Gastrocnemius medialis (tissue), 4 donors: ENCODE measurements around the gene PIK3R6. TPM values are rescaled to one million over a fixed set of nuclear protein-coding genes. Genes with fewer than 3 reads are reported as not detected.

Experiments
- ATAC-seq, 2 donors: fragments of 150-250 bp; one replicate each; pipeline ENCODE4 v1.9.1; 2016
- DNase-seq, 2 donors: peaks; one replicate each; pipeline ENCODE4 v3.0.0-alpha.2; 2019
- H3K27ac ChIP-seq, 4 donors: fragments of 200-600 bp; sonication (generic); 1 replicate in 1 of 4; 2 replicates in 3 of 4; pipeline ENCODE4 v1.5.1; 2016 to 2018; ENCODE audit warnings: mild to moderate bottlenecking in 2 of 4, moderate library complexity in 1 of 4
- H3K27me3 ChIP-seq, 3 donors: fragments of 200-600 bp; sonication (generic) in 2 of 3; 1 replicate in 1 of 3; 2 replicates in 2 of 3; pipeline versions ENCODE4 v1.5.1 to v1.6.0; 2016 to 2019; ENCODE audit warnings: mild to moderate bottlenecking in 1 of 3, moderate library complexity in 1 of 3
- H3K36me3 ChIP-seq, 2 donors: fragments of 200-600 bp; sonication (generic) in 1 of 2; one replicate each; pipeline ENCODE4 v1.5.1; 2017 to 2018
- H3K4me1 ChIP-seq, 2 donors: fragments of 200-600 bp; sonication (generic) in 1 of 2; one replicate each; pipeline ENCODE4 v1.5.1; 2016 to 2017; ENCODE audit warnings: mild to moderate bottlenecking in 2 of 2
- H3K4me3 ChIP-seq, 4 donors: fragments of 200-600 bp; sonication (generic) in 3 of 4; 1 replicate in 1 of 4; 2 replicates in 3 of 4; pipeline ENCODE4 v1.5.1; 2016 to 2019; ENCODE audit warnings: mild to moderate bottlenecking in 2 of 4
- H3K9me3 ChIP-seq, 3 donors: fragments of 200-600 bp; sonication (generic) in 2 of 3; 1 replicate in 1 of 3; 2 replicates in 2 of 3; pipeline ENCODE4 v1.5.1; 2016 to 2019
- POLR2A ChIP-seq, 2 donors: fragments of 450-650 bp; IDR thresholded peaks; one replicate each; pipeline ENCODE4 v1.6.1; 2017; ENCODE audit warnings: antibody characterized with exemption in 2 of 2, mild to moderate bottlenecking in 2 of 2, moderate library complexity in 2 of 2
- in situ Hi-C, 4 donors: fragments of 200-750 bp; cut with MboI; loops; one replicate each; pipeline versions ENCODE4 v1.15.0 to v1.8.0; 2017; ENCODE audit warnings: low sequenced_read_pairs in 4 of 4
- intact Hi-C: fragments of 100-400 bp; cut with DNase I; formaldehyde crosslinking; loops from one replicate; pipeline ENCODE4 v1.15.1; 2023; ENCODE audit warnings: low total_unique reads
- total RNA-seq, 4 donors: library from RNA; depleted of rRNA; stranded (reverse); fragments of >200 nt; gene quantifications; one replicate each; pipeline versions ENCODE4 v1.1.0 to v1.2.3, GENCODE V29; 2016
- TF ChIP-seq, protein P1 (sequence below), 5 experiments: fragments of 450-650 bp in 3 of 5; fragments of 200-600 bp in 2 of 5; sonication (generic) in 2 of 5; IDR thresholded peaks in 4 of 5; conservative IDR thresholded peaks in 1 of 5; 1 replicate in 4 of 5; 2 replicates in 1 of 5; pipeline ENCODE4 v1.5.1; 2016 to 2019; ENCODE audit warnings: antibody characterized with exemption in 5 of 5, mild to moderate bottlenecking in 3 of 5, moderate library complexity in 3 of 5

PIK3R6 gene
- total RNA-seq, 4 donors from 2014 or later: 0.09 to 0.24 (median 0.16) TPM; not detected in 1

GRCh38 chr17:8849311-8850041, 18.0 kb downstream of the PIK3R6 start:
- H3K27me3 ChIP-seq: peaks cover 0 to 3% (median 0%) of the 10 kb centered on the region in 3 donors
- intact Hi-C loops (no loop called here), in situ Hi-C loops (no loop called here)
- ATAC-seq (no peak), DNase-seq (no peak)
- no peaks in the 10 kb centered on the region for H3K36me3 ChIP-seq
- no peak overlapping the region for H3K4me3 ChIP-seq
- TF ChIP-seq, protein P1, sequence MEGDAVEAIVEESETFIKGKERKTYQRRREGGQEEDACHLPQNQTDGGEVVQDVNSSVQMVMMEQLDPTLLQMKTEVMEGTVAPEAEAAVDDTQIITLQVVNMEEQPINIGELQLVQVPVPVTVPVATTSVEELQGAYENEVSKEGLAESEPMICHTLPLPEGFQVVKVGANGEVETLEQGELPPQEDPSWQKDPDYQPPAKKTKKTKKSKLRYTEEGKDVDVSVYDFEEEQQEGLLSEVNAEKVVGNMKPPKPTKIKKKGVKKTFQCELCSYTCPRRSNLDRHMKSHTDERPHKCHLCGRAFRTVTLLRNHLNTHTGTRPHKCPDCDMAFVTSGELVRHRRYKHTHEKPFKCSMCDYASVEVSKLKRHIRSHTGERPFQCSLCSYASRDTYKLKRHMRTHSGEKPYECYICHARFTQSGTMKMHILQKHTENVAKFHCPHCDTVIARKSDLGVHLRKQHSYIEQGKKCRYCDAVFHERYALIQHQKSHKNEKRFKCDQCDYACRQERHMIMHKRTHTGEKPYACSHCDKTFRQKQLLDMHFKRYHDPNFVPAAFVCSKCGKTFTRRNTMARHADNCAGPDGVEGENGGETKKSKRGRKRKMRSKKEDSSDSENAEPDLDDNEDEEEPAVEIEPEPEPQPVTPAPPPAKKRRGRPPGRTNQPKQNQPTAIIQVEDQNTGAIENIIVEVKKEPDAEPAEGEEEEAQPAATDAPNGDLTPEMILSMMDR (IDR thresholded peaks at IDR 0.05 in 4 of 5, conservative IDR thresholded peaks at IDR 0.05 in 1 of 5): no peak
- H3K4me1 ChIP-seq: no peaks in the 10 kb centered on the region
- no peaks in the 10 kb centered on the region for H3K9me3 ChIP-seq
- no peak overlapping the region for H3K27ac ChIP-seq

DNA sequence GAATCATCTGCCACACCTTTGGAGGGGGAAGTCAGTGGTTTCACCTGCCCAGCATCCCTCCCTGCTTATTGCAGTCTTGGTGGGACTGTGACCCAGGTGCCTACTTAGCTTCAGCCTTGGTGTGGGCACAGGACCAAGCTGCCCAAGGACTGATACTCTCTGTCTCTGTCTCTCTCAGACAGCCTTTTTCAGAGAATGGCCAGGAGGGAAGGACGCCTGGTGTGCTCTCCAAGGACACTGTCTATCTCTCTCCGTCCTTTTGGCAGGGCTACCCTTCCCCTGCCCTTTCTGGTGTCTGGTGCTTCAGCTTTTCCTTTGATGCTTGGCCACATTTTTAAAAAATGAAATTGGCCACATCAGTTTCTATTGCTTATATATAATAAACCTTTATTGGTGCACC, 19.6 kb downstream of the PIK3R6 start:
- H3K4me1 ChIP-seq: no peaks in the 10 kb centered on the region
- no peak for TF ChIP-seq POLR2A (IDR thresholded peaks at IDR 0.05)
- TF ChIP-seq, protein P1 (IDR thresholded peaks at IDR 0.05 in 4 of 5, conservative IDR thresholded peaks at IDR 0.05 in 1 of 5): no peak
- H3K9me3 ChIP-seq: no peaks in the 10 kb centered on the region
- DNase-seq (no peak), ATAC-seq (no peak)
- no peak overlapping the region for H3K4me3 ChIP-seq
- H3K36me3 ChIP-seq: no peaks in the 10 kb centered on the region
- no peak overlapping the region for H3K27ac ChIP-seq
- in situ Hi-C loops: no loop called here
- intact Hi-C loops: no loop called here
- H3K27me3 ChIP-seq: peaks cover 0 to 3% (median 0%) of the 10 kb centered on the region in 3 donors

DNA sequence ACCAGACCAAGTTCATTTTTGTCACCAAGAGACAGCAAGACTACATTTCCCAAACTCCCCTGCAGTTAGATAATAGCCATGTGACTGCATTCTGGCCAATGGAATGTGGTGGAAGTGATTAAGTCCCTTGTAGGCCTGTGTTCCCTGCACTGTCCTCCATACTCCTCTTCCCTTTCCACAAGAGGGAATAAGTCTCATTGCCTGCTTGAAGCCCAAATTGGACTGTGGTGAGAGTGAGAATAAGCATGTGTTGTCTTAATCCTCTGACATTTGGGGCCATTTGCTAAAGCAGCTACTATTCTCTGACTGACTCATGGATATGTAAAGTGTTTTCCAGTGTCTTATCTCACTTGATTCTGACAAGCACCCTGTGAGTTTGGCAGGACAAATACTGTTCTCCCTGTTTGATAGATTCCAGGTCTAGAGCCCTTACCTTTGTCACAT, 20.7 kb downstream of the PIK3R6 start:
- H3K27ac ChIP-seq: no peak overlapping the region
- no peaks in the 10 kb centered on the region for H3K9me3 ChIP-seq
- H3K4me1 ChIP-seq: no peaks in the 10 kb centered on the region
- no peak for TF ChIP-seq POLR2A (IDR thresholded peaks at IDR 0.05)
- TF ChIP-seq, protein P1 (IDR thresholded peaks at IDR 0.05 in 4 of 5, conservative IDR thresholded peaks at IDR 0.05 in 1 of 5): no peak
- peaks cover 0 to 2% (median 0%) of the 10 kb centered on the region in 3 donors for H3K27me3 ChIP-seq
- H3K36me3 ChIP-seq: no peaks in the 10 kb centered on the region
- intact Hi-C loops: no loop called here
- no peak overlapping the region for H3K4me3 ChIP-seq
- no peak for ATAC-seq
- DNase-seq: no peak
- in situ Hi-C loops: no loop called here

- intact Hi-C loops (no loop called here), in situ Hi-C loops (no loop called here)
- Histone ChIP-seq H3K27me3 (no peaks in the 10 kb centered on the region), H3K27ac (no peak overlapping the region), H3K4me3 (no peak overlapping the region), H3K36me3 (no peaks in the 10 kb centered on the region), H3K4me1 (no peaks in the 10 kb centered on the region), H3K9me3 (no peaks in the 10 kb centered on the region)
- TF ChIP-seq, protein P1 (IDR thresholded peaks at IDR 0.05 in 4 of 5, conservative IDR thresholded peaks at IDR 0.05 in 1 of 5): no peak
- TF ChIP-seq POLR2A (IDR thresholded peaks at IDR 0.05): no peak
- ATAC-seq (no peak), DNase-seq (no peak)
Measured at GRCh38 chr17:8844229-8845218, 22.9 kb downstream of the PIK3R6 start.
